ENCODE data around the gene TMEM218.
"Not testable (repeated sequence)": the region's sequence is repeated elsewhere in the genome, so short reads cannot be mapped to it uniquely, and the experiment has no call there.

The TMEM218 gene

DNA sequence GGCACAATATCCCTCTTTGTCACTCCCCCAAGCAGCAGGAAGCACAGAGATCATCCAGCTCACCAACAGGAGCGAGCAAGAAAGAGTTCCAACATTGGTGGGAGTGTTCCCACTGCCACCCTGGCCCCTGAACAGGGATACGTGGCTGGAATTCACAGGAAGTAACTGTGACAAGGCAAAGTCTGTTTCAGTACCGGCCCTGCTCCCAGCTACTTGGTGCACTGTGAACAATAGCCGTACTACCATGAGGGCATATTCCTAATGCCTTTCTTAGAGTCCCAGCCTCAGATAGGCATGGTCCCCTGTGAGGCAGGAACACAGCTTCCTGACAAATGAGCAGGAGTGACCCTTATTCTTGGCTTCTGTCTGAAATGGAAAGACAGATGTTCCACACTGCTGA is 50.1 kb downstream of the TMEM218 start:
- H3K18ac ChIP-seq (ENCODE audit: low read length), result no peak overlapping the region

DNA sequence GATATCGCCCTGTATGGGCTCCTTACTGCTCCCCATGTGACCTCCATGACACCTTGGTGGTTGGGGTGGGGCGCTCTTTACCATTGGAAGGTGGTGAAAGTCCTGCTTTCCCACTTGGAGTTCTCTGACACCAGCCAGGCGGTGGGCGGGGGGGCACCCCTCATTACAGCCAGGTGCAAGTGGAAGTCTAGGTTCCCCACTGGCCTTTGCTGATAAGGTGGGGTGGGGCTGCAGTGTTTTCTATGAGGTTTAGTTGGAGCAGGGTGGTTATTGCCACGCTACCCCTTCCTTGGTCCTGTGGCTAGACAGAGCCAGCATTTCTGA is 53.8 kb downstream of the TMEM218 start:
- H3K4me1 ChIP-seq (ENCODE audit: control insufficient read depth in 1 of 2, insufficient read depth in 2 of 2, low read length in 2 of 2), result no peaks in the 10 kb centered on the region
- no peak overlapping the region for H3K9ac ChIP-seq (ENCODE audit: low read length)
- no peak overlapping the region for H2AK5ac ChIP-seq (ENCODE audit: low read length)
- no peak overlapping the region for H4K8ac ChIP-seq (ENCODE audit: low read depth, low read length)
- no peak overlapping the region for H2BK5ac ChIP-seq (ENCODE audit: low read depth, low read length, poor library complexity)
- no peak for DNase-seq
- no peak overlapping the region for H3K4ac ChIP-seq (ENCODE audit: low read depth, low read length)
- H3K9me3 ChIP-seq (ENCODE audit: insufficient read depth, low read depth, low read length), result no peaks in the 10 kb centered on the region
- H3K79me2 ChIP-seq (ENCODE audit: control insufficient read depth, insufficient read depth, low read length, poor library complexity), result no peaks in the 10 kb centered on the region
- no peak overlapping the region for H3K27ac ChIP-seq (ENCODE audit: low read depth, low read length)
- H2AFZ ChIP-seq (ENCODE audit: insufficient read depth, low read length, poor library complexity), result no peak overlapping the region
- H3K18ac ChIP-seq (ENCODE audit: low read length), result no peak overlapping the region
- no peak overlapping the region for H2BK12ac ChIP-seq (ENCODE audit: low read length)
- H3K27me3 ChIP-seq (ENCODE audit: insufficient read depth, low read length), result peaks cover 14% of the 10 kb centered on the region
- H2BK120ac ChIP-seq (ENCODE audit: insufficient read depth, low read length, poor library complexity), result no peak overlapping the region
- H3K4me2 ChIP-seq (ENCODE audit: low read length), result no peak overlapping the region
- no peak overlapping the region for H4K12ac ChIP-seq (ENCODE audit: low read depth, low read length)
- H3K4me3 ChIP-seq (ENCODE audit: low read depth, low read length), result no peak overlapping the region
- no peak overlapping the region for H3K23ac ChIP-seq (ENCODE audit: low read length)
- no peak overlapping the region for H4K91ac ChIP-seq (ENCODE audit: low read depth, low read length)
- H3K79me1 ChIP-seq (ENCODE audit: low read length), result no peaks in the 10 kb centered on the region
- no CpG with 5 or more reads among the region's 5 CpGs for WGBS (ENCODE audit: extremely low coverage, insufficient coverage, insufficient read length)
- no peaks in the 10 kb centered on the region for H3K36me3 ChIP-seq (ENCODE audit: control insufficient read depth in 1 of 2, insufficient read depth in 2 of 2, low read length in 2 of 2)
- H3K14ac ChIP-seq (ENCODE audit: low read length), result no peak overlapping the region

More for the DNA sequence above, 50.1 kb downstream of the TMEM218 start:
- Histone ChIP-seq H2AK5ac (ENCODE audit: low read length) (no peak overlapping the region), H3K23ac (ENCODE audit: low read length) (no peak overlapping the region), H4K8ac (ENCODE audit: low read depth, low read length) (no peak overlapping the region), H3K4me3 (ENCODE audit: low read depth, low read length) (peak overlapping the region; percentile 37), H3K36me3 (ENCODE audit: control insufficient read depth in 1 of 2, insufficient read depth in 2 of 2, low read length in 2 of 2) (no peaks in the 10 kb centered on the region), H3K14ac (ENCODE audit: low read length) (no peak overlapping the region), H3K27ac (ENCODE audit: low read depth, low read length) (no peak overlapping the region), H2AFZ (ENCODE audit: insufficient read depth, low read length, poor library complexity) (no peak overlapping the region), H4K91ac (ENCODE audit: low read depth, low read length) (no peak overlapping the region), H3K9ac (ENCODE audit: low read length) (no peak overlapping the region), H2BK120ac (ENCODE audit: insufficient read depth, low read length, poor library complexity) (no peak overlapping the region), H3K4me1 (ENCODE audit: control insufficient read depth in 1 of 2, insufficient read depth in 2 of 2, low read length in 2 of 2) (peaks cover 8 to 10% of the 10 kb centered on the region in 2 experiments), H2BK5ac (ENCODE audit: low read depth, low read length, poor library complexity) (no peak overlapping the region), H3K79me2 (ENCODE audit: control insufficient read depth, insufficient read depth, low read length, poor library complexity) (no peaks in the 10 kb centered on the region), H3K4me2 (ENCODE audit: low read length) (no peak overlapping the region), H3K9me3 (ENCODE audit: insufficient read depth, low read depth, low read length) (no peaks in the 10 kb centered on the region), H2BK12ac (ENCODE audit: low read length) (no peak overlapping the region), H4K12ac (ENCODE audit: low read depth, low read length) (no peak overlapping the region), H3K4ac (ENCODE audit: low read depth, low read length) (no peak overlapping the region), H3K27me3 (ENCODE audit: insufficient read depth, low read length) (peaks cover 32% of the 10 kb centered on the region), H3K79me1 (ENCODE audit: low read length) (peaks cover 1% of the 10 kb centered on the region)
- DNase-seq, result no peak
- no CpG with 5 or more reads among the region's 4 CpGs for WGBS (ENCODE audit: extremely low coverage, insufficient coverage, insufficient read length)

DNA sequence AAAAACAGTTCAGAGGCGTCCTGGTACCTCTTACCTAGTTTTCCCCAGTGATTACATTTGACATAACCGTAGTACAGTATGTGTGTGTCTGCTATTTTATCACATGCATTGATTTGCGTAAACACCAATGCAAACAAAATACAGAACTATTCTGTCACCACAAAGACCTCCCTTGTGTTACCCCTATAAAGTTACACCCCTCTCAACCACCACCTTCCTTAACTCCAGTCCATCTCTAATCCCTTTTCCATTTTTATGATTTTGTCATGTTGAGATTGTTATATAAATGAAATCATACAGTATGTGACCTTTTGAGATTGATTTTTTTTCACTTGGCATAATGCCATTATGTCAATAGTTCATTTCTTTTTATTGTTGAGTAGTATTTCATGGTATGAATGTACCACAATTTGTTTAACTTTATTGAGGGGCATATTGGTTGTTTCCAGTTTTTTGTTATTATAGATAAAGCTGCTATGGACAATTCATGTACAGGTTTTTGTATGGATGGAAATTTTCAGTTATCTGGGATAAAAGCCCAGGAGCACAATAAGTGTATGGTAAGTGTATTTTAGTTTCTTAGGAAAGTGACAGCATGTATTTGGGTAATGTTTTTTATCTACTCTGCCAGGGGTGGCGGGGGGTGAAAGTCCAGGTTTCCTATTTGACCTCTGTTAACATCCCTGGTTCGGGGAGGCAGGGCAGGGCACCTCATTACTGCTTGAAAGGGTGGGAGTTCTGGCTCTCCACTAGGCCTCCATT is 54.3 kb downstream of the TMEM218 start:
- Histone ChIP-seq H3K14ac (ENCODE audit: low read length) (no peak overlapping the region), H2BK5ac (ENCODE audit: low read depth, low read length, poor library complexity) (no peak overlapping the region), H2AFZ (ENCODE audit: insufficient read depth, low read length, poor library complexity) (no peak overlapping the region), H3K9me3 (ENCODE audit: insufficient read depth, low read depth, low read length) (no peaks in the 10 kb centered on the region), H3K4me2 (ENCODE audit: low read length) (no peak overlapping the region), H3K36me3 (ENCODE audit: control insufficient read depth in 1 of 2, insufficient read depth in 2 of 2, low read length in 2 of 2) (no peaks in the 10 kb centered on the region), H3K4me1 (ENCODE audit: control insufficient read depth in 1 of 2, insufficient read depth in 2 of 2, low read length in 2 of 2) (no peaks in the 10 kb centered on the region), H3K79me1 (ENCODE audit: low read length) (no peaks in the 10 kb centered on the region), H3K4ac (ENCODE audit: low read depth, low read length) (no peak overlapping the region), H2BK12ac (ENCODE audit: low read length) (no peak overlapping the region), H3K9ac (ENCODE audit: low read length) (no peak overlapping the region), H3K27me3 (ENCODE audit: insufficient read depth, low read length) (peaks cover 9% of the 10 kb centered on the region), H4K8ac (ENCODE audit: low read depth, low read length) (no peak overlapping the region), H2AK5ac (ENCODE audit: low read length) (no peak overlapping the region), H4K12ac (ENCODE audit: low read depth, low read length) (no peak overlapping the region), H3K18ac (ENCODE audit: low read length) (no peak overlapping the region), H2BK120ac (ENCODE audit: insufficient read depth, low read length, poor library complexity) (no peak overlapping the region), H3K4me3 (ENCODE audit: low read depth, low read length) (no peak overlapping the region), H3K23ac (ENCODE audit: low read length) (no peak overlapping the region), H3K79me2 (ENCODE audit: control insufficient read depth, insufficient read depth, low read length, poor library complexity) (no peaks in the 10 kb centered on the region), H4K91ac (ENCODE audit: low read depth, low read length) (no peak overlapping the region), H3K27ac (ENCODE audit: low read depth, low read length) (no peak overlapping the region)
- no peak for DNase-seq
- no CpG with 5 or more reads among the region's 5 CpGs for WGBS (ENCODE audit: extremely low coverage, insufficient coverage, insufficient read length)

DNA sequence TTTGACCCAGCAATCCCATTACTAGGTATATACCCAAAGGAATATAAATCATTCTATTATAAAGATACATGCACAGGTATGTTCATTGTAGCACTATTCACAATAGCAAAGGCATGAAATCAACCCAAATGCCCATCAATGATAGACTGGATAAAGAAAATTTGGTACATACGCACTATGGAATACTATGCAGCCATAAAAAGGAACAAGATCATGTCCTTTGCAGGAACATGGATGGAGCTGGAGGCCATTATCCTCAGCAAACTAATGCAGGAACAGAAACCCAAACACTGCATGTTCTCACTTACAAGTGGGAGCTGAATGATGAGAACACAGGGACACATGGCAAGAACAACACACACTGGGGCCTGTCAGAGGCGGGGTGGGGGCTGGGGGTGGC is 55.3 kb downstream of the TMEM218 start:
- not testable (repeated sequence) for H4K8ac ChIP-seq (ENCODE audit: low read depth, low read length); H3K27me3 ChIP-seq (ENCODE audit: insufficient read depth, low read length); H3K4me1 ChIP-seq (ENCODE audit: control insufficient read depth in 1 of 2, insufficient read depth in 2 of 2, low read length in 2 of 2); H2AFZ ChIP-seq (ENCODE audit: insufficient read depth, low read length, poor library complexity); H2BK12ac ChIP-seq (ENCODE audit: low read length); H4K12ac ChIP-seq (ENCODE audit: low read depth, low read length); H3K4me3 ChIP-seq (ENCODE audit: low read depth, low read length); H3K18ac ChIP-seq (ENCODE audit: low read length); H4K91ac ChIP-seq (ENCODE audit: low read depth, low read length); H3K9me3 ChIP-seq (ENCODE audit: insufficient read depth, low read depth, low read length); H2AK5ac ChIP-seq (ENCODE audit: low read length); H3K4me2 ChIP-seq (ENCODE audit: low read length); H2BK5ac ChIP-seq (ENCODE audit: low read depth, low read length, poor library complexity); H2BK120ac ChIP-seq (ENCODE audit: insufficient read depth, low read length, poor library complexity); H3K23ac ChIP-seq (ENCODE audit: low read length); H3K27ac ChIP-seq (ENCODE audit: low read depth, low read length); H3K9ac ChIP-seq (ENCODE audit: low read length); H3K4ac ChIP-seq (ENCODE audit: low read depth, low read length); H3K36me3 ChIP-seq (ENCODE audit: control insufficient read depth in 1 of 2, insufficient read depth in 2 of 2, low read length in 2 of 2); H3K14ac ChIP-seq (ENCODE audit: low read length); DNase-seq; H3K79me2 ChIP-seq (ENCODE audit: control insufficient read depth, insufficient read depth, low read length, poor library complexity); H3K79me1 ChIP-seq (ENCODE audit: low read length)
- no CpG with 5 or more reads among the region's 2 CpGs for WGBS (ENCODE audit: extremely low coverage, insufficient coverage, insufficient read length)

Measured in trophoblast cell (in vitro differentiated cells and primary cell).